GM18526 (cell line): ENCODE measurements around the gene CEP43.

Source experiments
- POLR2A ChIP-seq: IDR thresholded peaks from 3 replicates; pipeline ENCODE4 v1.6.1; 2011; ENCODE audit not compliant: insufficient read length; ENCODE audit errors: extremely low read depth

The CEP43 gene

DNA sequence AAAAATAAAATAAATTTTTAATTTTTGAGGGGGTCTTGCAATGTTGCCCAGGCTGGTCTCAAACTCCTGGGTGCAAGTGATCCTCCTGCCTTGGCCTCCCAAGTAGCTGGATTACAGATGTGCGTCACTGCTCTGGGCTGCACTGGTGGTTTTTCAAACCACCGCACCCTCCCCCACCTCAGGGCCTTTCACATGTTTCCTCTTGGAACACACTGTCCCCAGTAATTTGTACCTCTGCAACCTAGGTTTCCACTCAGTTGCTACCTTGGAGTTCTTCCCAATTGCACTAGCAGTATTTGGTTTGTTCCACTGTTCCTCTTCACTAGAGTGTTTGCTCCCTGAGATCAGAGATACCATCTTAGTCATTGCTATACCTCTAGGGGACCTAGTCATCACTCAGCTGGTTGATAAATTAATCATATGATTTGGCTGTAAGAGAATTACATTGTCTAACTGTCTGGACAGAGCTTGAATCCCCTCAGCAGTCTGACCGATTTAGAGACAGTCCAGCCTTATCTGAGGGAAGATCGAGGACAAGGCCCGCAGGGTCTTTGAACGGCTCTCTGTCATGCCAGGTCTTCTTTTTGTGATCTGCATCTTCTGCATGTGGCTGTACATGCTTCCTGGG lies 32.0 kb downstream of the CEP43 start:
- no peak for TF ChIP-seq POLR2A

DNA sequence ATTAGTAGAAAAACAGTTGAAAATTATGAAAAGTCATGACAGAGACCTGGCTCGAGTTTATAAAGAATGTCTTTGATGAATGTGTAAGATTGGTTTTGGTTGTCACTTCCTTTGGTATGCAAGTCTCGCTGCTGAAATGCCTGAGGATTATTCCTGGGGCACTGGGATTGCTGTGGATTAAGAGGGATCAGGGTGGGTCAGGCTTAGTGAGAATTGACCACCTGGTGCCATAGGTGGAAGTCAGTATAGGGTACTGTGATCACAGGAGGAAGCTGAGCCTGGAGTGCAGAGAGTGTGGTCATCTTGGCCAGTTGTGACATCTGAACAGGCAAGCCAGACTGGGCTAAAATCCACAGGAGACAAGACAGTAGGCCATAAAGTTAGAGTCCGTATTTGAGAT lies 34.9 kb downstream of the CEP43 start:
- no peak for TF ChIP-seq POLR2A

DNA sequence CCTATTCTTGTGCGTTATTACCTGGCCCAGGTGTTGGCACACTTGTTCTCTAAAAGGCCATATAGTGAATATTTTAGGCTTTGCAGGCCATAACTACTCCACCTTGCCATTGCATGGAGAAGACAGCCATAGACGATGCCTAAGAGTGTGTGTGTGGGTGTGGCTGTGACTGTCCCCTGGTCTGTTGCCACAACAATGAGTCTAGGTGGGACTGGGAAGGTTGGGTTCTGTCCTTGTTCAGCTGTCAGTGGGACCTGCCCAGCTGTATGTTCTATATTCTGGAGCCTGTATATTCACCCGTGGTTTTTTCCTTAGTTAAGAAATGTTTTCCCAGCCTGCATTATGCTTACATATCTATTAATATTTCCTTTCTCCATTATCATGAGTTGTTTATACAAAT lies 38.6 kb downstream of the CEP43 start:
- no peak for TF ChIP-seq POLR2A

DNA sequence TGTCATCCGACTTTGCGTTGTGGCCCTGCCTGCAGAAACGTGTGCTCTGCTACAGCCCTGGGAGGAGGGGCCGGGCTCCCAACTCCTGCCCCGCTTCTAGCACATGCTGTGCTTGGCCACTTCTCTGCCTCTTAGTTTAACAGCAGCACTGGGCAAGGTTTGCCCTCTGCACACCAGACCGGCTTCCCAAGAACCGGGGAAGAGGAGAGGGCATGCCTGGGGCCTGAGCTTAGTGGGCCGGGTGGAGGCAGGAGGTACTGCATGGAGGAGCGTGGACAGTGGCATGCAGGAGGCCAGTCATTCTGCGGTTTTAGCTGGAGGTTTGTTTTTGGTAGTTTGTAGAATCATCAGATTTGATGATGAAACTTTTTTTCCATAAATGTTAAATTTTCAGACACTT lies 45.5 kb downstream of the CEP43 start:
- TF ChIP-seq POLR2A, result no peak

DNA sequence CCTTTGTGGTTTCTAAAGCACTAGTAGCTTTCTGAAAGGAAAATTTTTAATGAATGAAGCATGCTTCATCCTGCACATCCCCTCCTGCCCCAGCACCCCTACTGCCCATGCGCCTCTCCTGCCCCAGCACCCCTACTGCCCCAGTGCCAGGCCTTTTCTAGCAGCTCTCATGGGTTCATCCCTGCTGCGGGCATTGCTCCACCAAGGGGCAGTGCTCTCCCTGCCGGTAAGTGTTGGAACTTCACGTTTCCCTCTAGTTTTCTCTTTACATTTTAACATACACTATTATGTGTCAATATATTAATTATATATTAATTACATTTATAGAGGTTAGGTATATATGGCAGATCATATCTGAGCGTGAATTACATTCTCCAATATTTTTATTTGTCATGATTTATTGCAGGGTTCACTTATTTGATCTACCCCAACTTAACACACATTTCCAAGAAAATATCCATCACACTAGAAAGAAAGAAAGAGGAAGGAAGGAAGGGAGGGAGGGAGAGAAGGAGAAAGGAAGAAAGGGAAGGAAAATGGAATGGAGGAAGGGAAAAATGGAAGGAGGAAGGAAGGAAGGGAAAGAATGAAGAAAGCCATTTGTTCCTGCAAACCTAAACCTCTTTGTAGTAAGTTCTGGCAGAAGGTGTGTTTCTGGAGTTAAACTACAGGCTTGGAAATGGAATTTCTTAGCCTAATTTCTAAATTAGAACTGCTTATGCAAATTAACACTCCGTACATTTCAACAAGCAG lies 46.8 kb downstream of the CEP43 start:
- TF ChIP-seq POLR2A, result no peak

DNA sequence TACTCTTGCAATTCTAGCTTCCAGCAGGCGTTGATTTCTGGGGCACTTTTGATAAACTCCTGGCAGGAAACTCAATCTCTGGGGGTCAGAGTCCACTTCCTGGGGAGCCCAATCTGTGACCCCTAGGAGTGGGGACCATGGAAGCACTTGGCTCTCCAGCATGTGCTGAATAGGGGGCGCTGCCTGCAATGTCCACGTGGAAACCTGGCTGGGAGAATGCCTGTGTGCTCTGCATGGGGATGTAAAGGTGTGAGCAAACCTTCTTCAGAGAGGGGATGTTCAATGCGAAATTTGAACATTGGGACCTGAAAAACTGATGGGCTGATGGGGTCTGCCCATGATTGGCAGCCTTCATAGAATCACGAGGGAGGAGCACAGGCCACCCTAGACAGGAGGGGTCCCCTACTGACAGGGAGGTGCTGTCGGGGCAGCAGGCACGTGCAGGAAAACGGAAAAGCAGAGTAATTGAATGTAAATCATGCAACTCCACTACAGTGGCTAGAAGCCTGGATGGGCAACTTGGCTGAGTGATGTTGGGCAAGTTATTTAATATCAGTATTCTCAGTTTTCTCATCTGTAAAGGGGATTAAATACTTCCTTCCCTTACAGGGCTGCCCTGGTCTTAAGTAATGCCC lies 47.8 kb downstream of the CEP43 start:
- TF ChIP-seq POLR2A, result no peak

DNA sequence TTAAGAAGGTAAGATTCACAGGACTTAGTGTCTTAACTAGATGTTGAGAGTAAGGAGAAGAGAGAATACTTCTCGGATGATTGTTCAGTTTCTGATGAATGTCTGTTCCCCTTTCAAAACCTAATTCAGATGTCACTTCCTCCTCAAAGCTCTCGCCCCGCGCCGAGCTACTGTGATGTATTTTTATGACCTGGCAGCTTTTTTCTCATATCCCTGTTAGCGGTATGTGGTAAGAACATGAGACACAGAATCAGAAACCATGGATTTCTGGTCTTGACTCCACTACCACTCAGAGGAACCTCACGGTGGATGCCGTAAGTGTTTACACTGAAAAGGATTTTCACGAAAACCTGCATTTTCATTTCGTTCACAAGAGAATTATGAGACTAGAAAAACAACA lies 48.4 kb downstream of the CEP43 start:
- TF ChIP-seq POLR2A, result no peak
